GM19452 (cell line): ENCODE data around the gene SORCS3.

Source experiments
- ATAC-seq: cut with Tn5 transposase; IDR thresholded peaks from one replicate; pipeline ENCODE4 v1.9.1; 2021; ENCODE audit not compliant: unreplicated experiment

SORCS3 gene

DNA sequence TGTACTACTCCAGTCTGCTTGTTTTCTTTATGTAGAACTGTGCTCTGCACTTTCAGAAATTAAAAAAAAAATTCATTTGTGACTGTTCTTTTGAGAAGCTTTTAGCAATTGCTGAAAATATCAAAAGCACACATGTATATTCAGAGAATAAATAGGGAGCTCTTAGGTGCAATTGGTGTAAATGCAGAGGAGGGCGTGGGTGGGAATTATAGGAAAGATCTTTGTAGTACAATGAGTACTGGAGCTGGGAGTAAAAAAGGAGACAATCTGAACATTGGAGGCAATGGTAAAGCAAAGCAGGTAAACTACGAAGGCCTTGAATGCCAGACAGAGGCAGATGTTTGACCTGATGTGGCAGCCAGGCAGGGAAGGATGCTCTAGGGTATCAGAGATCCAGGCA, 267.5 kb downstream of the SORCS3 start:
- no peak for ATAC-seq

DNA sequence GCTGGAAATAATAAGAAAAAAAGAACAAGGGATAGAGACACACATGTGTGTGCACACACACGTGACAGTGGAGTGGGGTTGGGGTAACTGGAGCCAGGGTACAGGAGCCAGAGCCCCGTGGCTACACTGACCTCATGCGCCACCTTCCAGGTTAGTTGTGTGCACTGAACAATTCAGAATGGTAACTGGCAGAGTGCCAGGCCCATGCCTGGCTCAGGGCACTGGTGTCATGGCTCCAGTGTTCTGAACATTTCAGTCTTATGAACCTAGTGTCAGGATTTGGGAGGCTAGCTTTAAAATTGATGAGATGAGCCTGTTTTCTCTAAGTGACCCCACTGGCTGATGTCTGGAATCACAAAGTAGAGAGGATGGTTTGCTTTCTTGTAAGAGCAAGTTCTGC, 269.6 kb downstream of the SORCS3 start:
- no peak for ATAC-seq

DNA sequence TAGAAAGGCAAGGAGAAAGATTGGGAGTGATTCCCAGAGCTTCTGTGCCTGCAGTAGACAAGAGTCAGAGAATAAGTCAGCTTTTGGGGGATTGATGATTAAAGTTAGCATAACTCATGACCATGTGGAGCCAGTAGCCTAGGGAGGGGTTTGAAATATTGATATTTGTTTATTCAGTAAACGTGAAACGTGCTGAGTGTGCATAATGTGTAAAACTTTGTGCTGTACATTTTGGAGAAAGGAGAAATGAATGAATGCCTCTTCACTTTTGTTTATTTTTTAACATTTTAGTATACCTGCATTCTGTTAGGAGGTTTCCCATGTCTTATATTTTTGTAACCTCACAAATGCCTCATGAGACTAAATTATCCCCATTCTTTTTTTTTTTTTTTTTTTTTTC, 272.3 kb downstream of the SORCS3 start:
- no peak for ATAC-seq

DNA sequence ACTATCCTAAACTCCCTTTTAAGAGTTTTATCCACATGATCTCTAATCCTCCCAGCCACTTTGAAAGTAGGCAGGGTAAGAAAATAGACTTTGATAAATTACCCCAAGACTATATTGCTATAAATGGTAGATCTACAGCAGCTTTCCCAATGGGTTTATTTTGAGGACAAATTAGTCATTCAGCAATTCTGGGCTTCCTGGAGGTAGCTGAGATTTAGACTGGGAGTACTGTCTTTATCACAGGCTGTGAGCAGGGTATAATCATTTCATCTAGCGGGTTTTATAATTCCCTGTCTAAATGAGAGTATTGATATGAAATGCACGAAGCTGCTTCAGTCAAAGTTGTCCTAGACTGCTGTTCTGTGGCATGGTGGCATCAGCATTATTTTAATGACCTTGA, 279.4 kb downstream of the SORCS3 start:
- no peak for ATAC-seq

DNA sequence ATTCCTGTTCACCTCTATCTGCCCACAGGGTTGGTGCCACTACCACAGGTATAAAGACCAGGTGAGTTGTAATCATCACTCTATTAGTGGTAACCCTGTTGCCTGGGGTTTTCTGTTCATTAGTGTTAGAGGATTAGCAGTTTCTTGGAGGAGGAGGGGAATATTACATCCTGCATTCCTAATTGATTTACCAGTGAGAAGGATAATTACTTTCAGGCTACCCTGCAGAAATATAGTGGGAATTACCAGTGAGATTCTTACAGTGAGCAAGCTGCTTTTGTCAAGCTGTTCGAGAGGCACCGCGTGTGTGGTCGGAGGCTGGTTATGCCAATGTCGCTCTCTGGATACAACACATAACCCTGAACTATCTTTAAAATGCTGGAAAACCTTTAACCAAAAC, 280.7 kb downstream of the SORCS3 start:
- no peak for ATAC-seq

DNA sequence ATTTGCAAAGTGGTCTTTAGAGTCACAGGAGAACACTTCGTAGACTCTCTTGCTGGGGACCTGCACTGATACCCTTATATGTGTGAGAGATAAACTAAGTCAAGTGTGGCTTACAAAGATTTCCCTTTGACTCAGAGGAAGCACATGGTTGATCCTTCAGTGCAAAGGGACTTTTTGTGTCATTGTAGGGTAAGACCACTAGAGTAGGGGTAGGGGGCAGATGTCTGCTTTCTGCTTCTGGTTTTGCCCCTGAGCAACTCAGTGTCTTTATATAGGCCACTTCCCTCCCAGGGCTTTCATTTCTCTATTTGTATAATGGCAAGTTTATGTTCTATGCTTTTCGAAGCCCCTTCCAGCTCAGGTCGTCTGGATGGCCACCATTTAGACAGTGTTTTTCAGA, 281.7 kb downstream of the SORCS3 start:
- ATAC-seq = no peak

DNA sequence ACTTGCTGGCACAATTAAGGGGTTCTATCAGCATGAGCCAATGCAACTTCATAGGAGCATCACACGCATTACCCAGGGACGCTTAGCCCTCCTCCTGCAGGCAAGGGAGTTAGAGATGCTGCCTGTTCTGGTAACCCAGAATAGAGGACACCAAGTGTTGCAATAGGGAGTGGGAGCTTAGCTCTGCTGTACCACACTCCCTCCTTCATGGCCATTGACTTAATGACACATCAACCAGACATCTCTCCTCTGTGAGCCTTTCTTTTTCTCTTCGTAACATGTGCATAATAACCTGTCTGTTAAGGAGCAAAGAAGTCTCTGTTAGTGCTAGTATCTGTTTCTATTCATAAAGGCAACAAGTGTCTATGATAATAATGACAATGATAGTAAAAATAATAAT, 282.4 kb downstream of the SORCS3 start:
- no peak for ATAC-seq

DNA sequence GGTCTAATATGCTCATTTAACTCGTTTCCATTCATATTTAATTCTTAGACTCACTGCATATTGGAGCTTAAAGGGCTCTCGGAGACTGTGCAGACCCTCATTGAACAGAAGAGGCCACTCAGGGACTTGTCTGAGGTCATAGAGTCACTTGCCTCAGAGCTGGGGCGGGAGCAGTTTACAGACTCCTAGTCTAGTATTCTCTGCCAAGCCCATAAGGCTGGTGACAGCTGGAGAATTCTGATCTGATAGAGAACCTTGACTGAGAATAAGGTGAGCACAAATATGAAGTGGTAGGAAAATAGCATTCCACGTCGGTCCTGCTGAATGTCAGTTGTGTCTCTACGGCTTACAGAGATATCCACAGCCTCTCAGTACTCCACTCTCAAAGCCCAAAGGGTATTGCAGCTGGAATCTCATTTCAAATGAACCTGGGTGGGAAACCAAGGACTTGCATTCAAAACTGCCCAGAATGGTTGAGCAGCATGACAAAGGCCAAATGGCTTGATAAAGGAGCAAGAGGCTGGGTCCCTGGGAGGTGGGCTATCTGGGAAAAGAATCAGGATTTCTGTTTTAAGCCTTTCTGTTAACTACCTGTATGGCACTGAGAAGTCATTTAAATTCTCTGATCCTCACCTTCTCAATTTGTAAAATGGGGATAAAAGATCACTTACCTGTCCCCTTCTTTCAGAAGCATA, 283.2 kb downstream of the SORCS3 start:
- no peak for ATAC-seq

DNA sequence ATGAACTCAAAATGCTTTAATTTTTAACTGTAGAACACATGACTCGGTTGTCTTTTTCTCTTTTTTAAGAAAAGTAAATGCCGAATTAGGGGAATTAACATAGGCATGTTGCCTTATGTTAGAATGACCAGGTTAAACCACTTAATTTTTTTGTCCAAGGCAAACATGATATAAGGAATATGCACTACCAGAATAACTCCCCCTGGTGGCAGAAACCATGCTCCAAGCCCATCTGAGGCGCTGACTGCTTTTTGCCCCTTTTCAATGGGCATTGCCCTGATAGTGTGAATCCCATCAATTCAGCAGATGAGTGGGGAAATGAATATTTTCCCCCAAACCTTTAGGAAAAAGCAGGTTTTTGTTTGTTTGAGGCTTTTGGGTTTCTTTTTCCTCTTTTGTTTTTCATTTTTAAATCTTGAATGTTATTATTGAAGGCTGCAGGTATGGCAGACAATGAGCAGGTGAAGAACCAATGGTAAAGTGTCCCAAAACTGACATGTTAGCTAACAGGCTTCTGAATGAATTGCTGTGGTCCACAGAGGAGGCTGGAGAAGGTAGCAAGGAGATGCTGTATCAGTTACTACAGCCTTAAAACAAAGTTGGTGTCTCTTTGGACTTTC, 284.3 kb downstream of the SORCS3 start:
- ATAC-seq = no peak

DNA sequence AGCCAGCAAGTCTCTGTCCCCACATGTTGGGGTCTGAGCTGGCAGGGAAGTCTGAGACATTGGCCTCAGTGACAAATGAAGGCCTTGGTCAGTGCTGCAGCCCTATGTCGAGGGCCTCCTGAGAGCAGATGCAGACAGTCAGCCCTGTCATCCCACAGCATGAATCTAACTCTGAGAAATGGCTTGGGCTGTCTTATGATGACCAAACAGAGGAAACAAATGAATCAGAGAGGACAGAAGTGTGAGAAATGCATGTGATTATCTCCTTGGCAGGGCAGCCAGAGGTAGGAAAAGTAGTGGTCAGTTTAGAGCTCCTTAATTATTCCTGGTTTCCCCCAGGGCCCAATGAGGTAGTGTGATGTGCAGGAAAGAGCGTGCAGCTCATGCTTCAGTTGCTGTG, 287.6 kb downstream of the SORCS3 start:
- ATAC-seq = no peak

DNA sequence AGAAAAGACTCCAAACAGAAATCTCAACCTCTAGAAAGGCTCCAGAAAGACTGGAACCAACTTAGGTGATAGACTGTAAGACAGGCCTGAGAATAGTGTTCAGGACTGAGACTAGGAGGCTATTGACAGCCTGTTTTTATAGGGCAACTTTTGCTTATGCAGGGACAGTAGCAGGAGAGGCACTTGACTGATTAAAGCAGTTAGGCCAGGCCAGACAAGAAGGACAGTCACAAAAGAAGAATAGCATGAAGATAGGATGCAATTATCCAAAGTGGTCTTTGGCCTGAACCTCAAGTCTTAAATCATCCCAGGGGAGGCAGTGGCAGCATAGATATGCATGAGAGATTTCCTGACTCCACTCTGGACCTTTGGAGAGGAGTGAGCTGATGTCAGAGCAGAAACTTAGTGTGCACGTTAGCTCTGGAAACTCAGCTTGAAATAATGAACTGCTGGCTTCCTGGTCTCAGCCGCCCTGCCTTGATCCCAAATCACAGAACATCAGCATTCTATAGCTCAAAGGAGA, 290.6 kb downstream of the SORCS3 start:
- ATAC-seq = no peak

DNA sequence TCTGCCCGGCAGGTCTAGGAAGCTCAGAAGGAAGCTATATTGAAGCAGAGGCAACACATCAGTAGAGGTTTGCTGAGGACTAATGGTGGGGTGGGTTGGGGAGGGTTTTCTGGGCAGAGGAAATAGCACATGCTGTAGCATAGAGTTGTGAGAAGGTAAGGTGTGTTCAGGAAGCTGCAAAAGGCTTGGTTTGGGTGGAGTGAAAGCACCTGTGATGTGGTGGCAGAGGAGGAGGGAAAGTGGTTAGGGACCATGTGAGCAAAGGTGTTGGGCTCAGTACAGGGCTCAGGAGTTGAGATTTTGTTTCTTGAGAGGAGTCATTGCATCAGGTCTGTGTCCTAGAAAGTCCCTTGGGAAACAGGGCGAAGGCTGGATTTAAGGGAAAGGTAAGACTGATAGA, 294.6 kb downstream of the SORCS3 start:
- ATAC-seq = no peak

DNA sequence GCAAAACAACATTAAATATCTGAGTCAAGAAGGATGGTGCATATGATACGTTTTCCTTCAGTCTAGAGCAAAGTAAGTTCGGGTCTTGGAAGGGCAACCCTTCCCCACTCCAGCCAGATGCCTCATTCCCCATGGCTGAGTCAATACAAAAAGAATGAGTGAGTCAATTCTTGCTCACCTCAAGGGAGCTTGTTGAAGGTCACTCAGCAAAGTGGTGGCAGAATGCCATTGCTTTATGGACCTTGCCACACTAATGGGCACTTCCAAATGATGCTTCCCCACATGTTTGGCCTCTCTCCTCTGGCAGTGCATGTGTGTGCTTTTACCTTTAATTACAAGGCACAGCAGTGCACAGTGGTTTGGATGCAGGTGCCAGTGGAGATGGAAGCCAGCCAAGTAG, 296.5 kb downstream of the SORCS3 start:
- ATAC-seq = no peak

DNA sequence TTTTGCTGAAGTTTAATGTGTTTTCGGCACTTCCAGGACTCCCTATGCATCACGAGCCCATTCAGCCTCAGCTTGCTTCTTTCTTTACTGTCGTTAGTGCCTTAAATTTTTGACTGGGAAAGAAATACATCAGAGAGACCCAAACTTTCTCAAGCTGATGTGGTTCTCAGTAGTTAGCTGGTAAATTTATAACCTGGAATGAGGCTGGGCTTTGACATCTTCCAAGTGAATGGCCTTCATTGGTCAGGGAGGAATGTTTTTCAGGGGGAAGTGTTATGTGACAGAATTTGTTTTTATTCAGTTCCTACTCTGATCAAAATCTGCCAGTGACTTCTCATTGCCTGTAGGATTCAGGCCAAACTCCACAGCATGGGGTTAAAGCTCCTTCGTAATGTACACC, 296.9 kb downstream of the SORCS3 start:
- ATAC-seq = no peak

DNA sequence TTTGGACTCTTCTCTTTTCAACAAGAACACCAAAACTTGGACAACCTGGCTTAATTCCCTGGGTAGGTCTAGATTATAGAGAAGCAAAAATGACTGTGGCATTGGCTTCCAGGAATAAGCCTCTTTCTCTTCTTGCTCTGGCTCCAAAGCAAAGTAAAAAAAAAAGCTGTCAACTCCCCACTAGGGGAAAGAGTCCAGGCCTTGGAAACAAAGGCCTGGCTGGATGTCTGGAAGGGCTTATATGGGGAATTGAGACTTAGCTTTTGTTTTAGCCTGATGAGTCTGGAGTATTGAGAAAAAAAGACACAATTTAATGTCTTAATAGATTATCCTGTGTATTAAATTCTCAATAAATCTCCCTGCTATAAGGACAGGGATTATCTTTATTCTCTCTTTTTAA, 300.6 kb downstream of the SORCS3 start:
- ATAC-seq = no peak

DNA sequence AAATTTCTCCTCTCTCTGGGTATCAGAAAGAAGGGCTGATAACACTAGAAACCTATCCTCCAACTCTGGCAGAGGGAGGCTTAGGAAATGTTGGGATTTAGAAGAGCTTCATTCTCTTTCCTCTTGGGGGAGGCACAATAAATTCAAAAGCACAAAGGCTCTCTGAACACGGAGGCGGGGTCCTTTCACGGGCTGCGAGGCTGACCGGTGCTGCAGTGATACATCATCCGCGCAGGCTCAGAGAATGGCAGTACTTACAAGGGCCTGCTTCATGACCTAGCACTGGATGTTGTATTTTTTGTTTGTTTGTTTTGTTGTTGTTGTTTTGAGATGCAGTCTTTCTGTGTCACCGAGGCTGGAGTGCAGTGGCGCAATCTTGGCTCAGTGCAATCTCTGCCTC, 306.2 kb downstream of the SORCS3 start:
- ATAC-seq = no peak

DNA sequence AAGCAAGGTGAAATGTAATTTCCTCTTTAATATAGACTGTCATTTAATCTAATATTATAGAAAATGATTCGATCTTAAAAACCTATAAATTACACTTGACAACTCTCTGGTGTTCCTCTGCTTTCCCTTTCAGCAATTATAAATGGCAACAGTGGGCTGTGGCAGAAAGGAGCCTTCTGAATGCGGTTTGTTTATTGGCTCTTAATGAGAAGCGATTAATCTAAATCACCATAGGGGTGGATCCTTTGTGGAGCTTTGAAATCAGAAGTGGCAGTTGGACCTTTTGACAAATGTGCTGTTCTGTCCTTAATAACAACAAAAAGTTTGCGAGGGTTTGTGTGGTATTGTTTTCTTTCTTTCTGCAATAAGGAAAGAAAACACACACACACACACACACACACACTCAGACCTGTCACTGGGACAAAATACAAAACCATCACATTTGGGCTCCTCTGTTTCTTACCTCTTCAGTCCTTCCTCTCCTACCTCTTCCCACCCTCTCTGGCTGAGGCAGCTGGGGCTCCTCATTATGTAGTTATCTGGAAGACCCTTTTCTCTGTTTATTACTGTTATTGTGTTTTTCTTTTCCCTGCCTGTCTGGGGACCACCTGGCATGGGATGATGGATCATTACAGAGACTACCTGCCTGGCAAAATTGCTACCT, 316.2 kb downstream of the SORCS3 start:
- ATAC-seq = no peak

DNA sequence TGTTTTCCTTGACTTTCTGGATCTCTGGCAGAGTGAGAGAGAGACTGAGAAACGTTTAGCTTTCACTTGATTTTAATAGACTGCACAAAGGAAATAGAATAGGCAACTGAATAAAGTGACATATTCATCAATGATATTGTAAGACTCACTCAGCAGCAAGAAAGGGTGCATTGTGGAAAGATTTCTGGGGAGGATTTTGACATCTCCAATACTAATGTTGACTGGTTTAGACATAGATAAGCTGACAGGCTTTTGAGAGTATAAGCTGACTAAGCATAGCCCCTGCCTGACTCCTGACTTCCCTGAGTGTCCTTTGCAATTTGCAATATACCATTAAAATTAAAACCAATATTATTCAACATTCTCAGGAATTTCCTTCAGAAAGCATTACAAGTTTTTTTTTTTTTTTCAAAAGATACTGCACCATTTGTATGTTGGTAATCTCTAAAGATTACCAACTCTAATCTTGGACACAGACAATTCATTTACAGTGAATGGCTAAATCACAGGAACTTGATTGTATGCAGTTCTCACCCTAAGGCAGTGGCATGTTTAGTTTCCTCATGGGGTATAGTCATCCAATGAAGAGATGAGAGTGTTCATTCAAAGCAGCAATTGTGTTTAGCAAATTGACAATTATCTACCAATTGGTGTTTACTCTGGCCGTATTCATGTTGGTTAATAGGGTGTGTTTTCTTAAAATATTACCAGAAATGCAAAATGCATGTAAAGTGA, 325.6 kb downstream of the SORCS3 start:
- no peak for ATAC-seq

DNA sequence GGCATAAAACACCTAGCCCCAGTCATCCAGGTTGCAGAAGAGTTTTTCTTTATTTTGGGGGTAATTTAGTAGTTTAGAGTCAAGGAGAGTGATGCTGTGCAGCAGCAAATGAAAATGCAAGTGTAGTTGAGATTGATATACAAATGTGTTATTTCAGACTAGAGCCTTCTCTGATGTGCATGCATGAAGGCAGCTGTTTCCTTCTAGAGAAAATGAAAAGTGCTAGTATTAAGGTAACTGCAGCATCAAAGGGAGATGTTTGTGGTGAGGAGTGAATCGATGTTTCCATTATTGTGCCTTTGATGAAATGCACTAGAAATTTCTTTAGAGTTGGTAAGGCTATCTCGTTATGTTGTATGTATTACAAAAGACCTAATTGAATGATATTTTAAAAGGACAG, 339.3 kb downstream of the SORCS3 start:
- no peak for ATAC-seq

DNA sequence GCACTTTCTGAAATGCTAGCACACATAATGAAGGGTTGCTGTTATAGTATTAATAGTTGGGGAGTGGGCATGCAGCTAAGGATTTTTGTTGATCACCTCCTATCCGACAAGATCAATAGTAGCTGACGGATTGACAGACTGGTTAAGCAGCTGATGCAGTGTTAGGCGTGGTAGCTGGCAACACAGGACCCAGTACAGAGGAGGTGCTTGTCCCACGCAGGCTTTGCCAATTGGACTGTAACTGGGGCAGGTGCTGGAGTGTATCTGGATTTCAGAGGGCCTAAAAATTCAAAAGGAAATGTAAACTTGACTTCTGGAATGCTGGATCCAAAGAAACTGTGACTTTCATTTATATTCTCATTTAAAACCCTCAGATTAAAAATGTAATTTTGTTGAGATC, 340.9 kb downstream of the SORCS3 start:
- no peak for ATAC-seq

DNA sequence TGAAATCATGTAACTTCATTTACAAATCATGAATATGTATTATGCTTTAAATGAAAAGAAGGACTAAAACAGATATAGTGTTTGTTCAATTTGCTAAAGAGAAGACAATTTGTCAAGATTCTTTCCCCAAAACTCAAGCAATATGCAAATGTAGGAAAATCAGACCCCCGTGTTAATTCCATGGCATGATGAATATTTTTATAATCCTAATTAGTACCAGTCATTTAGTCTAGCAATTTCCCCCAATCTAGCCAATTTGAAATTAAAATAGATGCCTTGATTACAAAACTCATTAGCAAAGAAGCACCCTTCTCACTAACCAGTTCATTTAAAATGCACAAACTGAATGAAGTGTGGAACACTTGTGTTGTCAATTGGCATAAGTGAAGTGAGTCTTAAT, 347.6 kb downstream of the SORCS3 start:
- no peak for ATAC-seq

DNA sequence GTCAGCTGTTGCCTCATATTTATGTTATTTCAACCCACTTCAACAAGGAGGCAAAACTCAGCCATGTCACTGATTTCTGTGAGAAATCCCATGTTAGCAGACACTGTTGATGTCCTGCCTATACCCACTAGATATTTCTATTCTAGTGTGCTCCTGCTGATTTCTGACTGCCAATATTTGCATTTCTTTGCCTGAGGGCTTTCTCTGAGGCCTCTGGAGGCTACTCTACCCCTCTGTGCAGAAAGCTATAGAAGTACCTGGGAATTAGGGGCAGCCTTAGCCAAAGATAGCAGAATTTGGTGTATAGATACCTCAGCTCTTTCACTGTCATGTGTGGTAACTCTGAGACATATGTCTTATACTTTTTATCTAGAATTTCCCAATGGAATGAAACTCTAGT, 348.8 kb downstream of the SORCS3 start:
- ATAC-seq = no peak
